GM21381 (cell line): ENCODE results near the gene ZDHHC22.
A peak's percentile ranks its signal among the peaks of the same experiment; 100 is the strongest.
"Not testable (repeated sequence)": the region's sequence is repeated elsewhere in the genome, so short reads cannot be mapped to it uniquely, and the experiment has no call there.

Experiments
- ATAC-seq: cut with Tn5 transposase; IDR thresholded peaks from one replicate; pipeline ENCODE4 v1.9.1; 2021; ENCODE audit warnings: mild to moderate bottlenecking, moderate library complexity; ENCODE audit not compliant: unreplicated experiment

ZDHHC22 gene

GRCh38 chr14:77141214-77142004, at the start of gene ZDHHC22:
Gene ZDHHC22, minus strand, starts transcription at chr14:77141791. Its CDS starts 2,053 bp downstream, at chr14:77139738.
- no peak for ATAC-seq

- ATAC-seq = no peak
Observed at GRCh38 chr14:77190977-77191376, 49.4 kb upstream of the ZDHHC22 start.

GRCh38 chr14:77189479-77189878, 47.9 kb upstream of the ZDHHC22 start:
- ATAC-seq = no peak

- no peak for ATAC-seq
Observed at GRCh38 chr14:77187649-77188012, 46.0 kb upstream of the ZDHHC22 start.

GRCh38 chr14:77186911-77187648, 45.5 kb upstream of the ZDHHC22 start:
- no peak for ATAC-seq

GRCh38 chr14:77185093-77185465, 43.5 kb upstream of the ZDHHC22 start:
- no peak for ATAC-seq

- ATAC-seq = no peak
Observed at GRCh38 chr14:77184396-77185092, 43.0 kb upstream of the ZDHHC22 start.

GRCh38 chr14:77183896-77184295, 42.3 kb upstream of the ZDHHC22 start:
- no peak for ATAC-seq

GRCh38 chr14:77181603-77182437, 40.2 kb upstream of the ZDHHC22 start, which contains the start of gene TMEM63C:
Gene TMEM63C, plus strand, starts transcription at chr14:77181798. Its CDS starts 37,016 bp downstream, at chr14:77218814.
- peak; percentile 70 for ATAC-seq

GRCh38 chr14:77180726-77181602, 39.4 kb upstream of the ZDHHC22 start:
- ATAC-seq = no peak

GRCh38 chr14:77178656-77179055, 37.1 kb upstream of the ZDHHC22 start:
- no peak for ATAC-seq

GRCh38 chr14:77177702-77178101, 36.1 kb upstream of the ZDHHC22 start:
- ATAC-seq = no peak

GRCh38 chr14:77175843-77176242, 34.3 kb upstream of the ZDHHC22 start:
- no peak for ATAC-seq

- ATAC-seq = not testable (repeated sequence)
Observed at GRCh38 chr14:77173911-77174617, 32.5 kb upstream of the ZDHHC22 start.

GRCh38 chr14:77172916-77173315, 31.3 kb upstream of the ZDHHC22 start:
- no peak for ATAC-seq

- ATAC-seq = no peak
Observed at GRCh38 chr14:77170045-77170444, 28.5 kb upstream of the ZDHHC22 start.

- no peak for ATAC-seq
Observed at GRCh38 chr14:77161011-77161410, 19.4 kb upstream of the ZDHHC22 start.

- no peak for ATAC-seq
Observed at GRCh38 chr14:77158882-77159255, 17.3 kb upstream of the ZDHHC22 start.
